NCI-H510A (cell line): Measurements from ENCODE around the gene ELMO3.
A peak's percentile ranks its signal among the peaks of the same experiment; 100 is the strongest.

Experiments
- DNase-seq: peaks from one replicate; lab custom pipeline; 2025; lab: John Stamatoyannopoulos, UW

Gene ELMO3

GRCh38 chr16:67243481-67243880 is 44.5 kb downstream of the ELMO3 start:
- DNase-seq, result no peak

- DNase-seq, result no peak
These were observed 45.7 kb downstream of the ELMO3 start for GRCh38 chr16:67244387-67245185.

- no peak for DNase-seq
These were observed 46.3 kb downstream of the ELMO3 start for GRCh38 chr16:67245186-67245585.

GRCh38 chr16:67245674-67246080 is 46.7 kb downstream of the ELMO3 start:
- DNase-seq, result no peak

GRCh38 chr16:67246081-67246755 is 47.3 kb downstream of the ELMO3 start:
- peak; percentile 52 for DNase-seq

GRCh38 chr16:67246756-67247191 is 47.8 kb downstream of the ELMO3 start:
- peak; percentile 90 for DNase-seq

GRCh38 chr16:67247192-67248072 is 48.5 kb downstream of the ELMO3 start, which contains the start of gene FHOD1:
FHOD1 (minus strand) TSS chr16:67247481; CDS start chr16:67247410, 71 bp downstream.
- DNase-seq, result peak; percentile 83

GRCh38 chr16:67248073-67248400 is 49.1 kb downstream of the ELMO3 start:
- no peak for DNase-seq

- DNase-seq, result no peak
These were observed 49.7 kb downstream of the ELMO3 start, which contains the start of gene SLC9A5 for GRCh38 chr16:67248401-67249177. SLC9A5 (plus strand) TSS chr16:67248979; CDS start chr16:67249015, 36 bp downstream.

- DNase-seq, result no peak
These were observed 50.5 kb downstream of the ELMO3 start for GRCh38 chr16:67249178-67250044.

GRCh38 chr16:67250045-67250327 is 51.1 kb downstream of the ELMO3 start:
- DNase-seq, result no peak

- DNase-seq, result no peak
These were observed 53.9 kb downstream of the ELMO3 start for GRCh38 chr16:67252609-67253497.
